Left lung (tissue), 10 donors: ENCODE results near the gene PARD6B. TPM values are rescaled to one million over a fixed set of nuclear protein-coding genes. Genes with fewer than 3 reads are reported as not detected.
"Not testable (repeated sequence)": the region's sequence is repeated elsewhere in the genome, so short reads cannot be mapped to it uniquely, and the experiment has no call there.

Experiments used
- ATAC-seq: fragments of 200-7000 bp; cut with Tn5 transposase; one replicate; pipeline ENCODE4 v1.9.1; 2020; ENCODE audit warnings: moderate library complexity
- DNase-seq, 4 donors: peaks; one replicate each; pipeline ENCODE4 v3.0.0-alpha.2; 2013 to 2020
- H3K27ac ChIP-seq, 2 donors: fragments of 200-600 bp; sonication (generic) in 1 of 2; one replicate each; pipeline versions ENCODE4 v1.5.0 to v1.8.0; 2020 to 2021
- H3K27me3 ChIP-seq, 2 donors: fragments of 200-600 bp; sonication (generic) in 1 of 2; one replicate each; pipeline versions ENCODE4 v1.5.0 to v1.8.0; 2020 to 2021
- H3K36me3 ChIP-seq, 2 donors: fragments of 200-600 bp; sonication (generic) in 1 of 2; one replicate each; pipeline versions ENCODE4 v1.5.0 to v1.8.0; 2020 to 2021
- H3K4me1 ChIP-seq, 2 donors: fragments of 200-600 bp; one replicate each; pipeline ENCODE4 v1.8.0; 2021
- H3K4me3 ChIP-seq, 2 donors: fragments of 200-600 bp; sonication (generic) in 1 of 2; one replicate each; pipeline versions ENCODE4 v1.5.0 to v1.8.0; 2020 to 2021; ENCODE audit warnings: mild to moderate bottlenecking in 1 of 2
- H3K9me3 ChIP-seq, 2 donors: fragments of 200-600 bp; sonication (generic) in 1 of 2; one replicate each; pipeline versions ENCODE4 v1.5.0 to v1.8.0; 2020 to 2021
- intact Hi-C, 2 donors: fragments of 100-400 bp; cut with DNase I; formaldehyde crosslinking; loops; one replicate each; pipeline versions ENCODE4 v1.11.2 to v1.14.2; 2022
- polyA plus RNA-seq, 6 donors: library from polyadenylated mRNA; unstranded; fragments of 120-200 nt; gene quantifications; one replicate each; pipeline ENCODE4 v1.2.1, GENCODE V29; 2013; ENCODE audit not compliant: insufficient read length in 6 of 6
- total RNA-seq, 2 donors: library from RNA; stranded (reverse); fragmentation: NEBNext Ultra II Directional; extraction: Animal tissue kit (Norgen Biotek cat#: 25700); gene quantifications; one replicate each; pipeline ENCODE4 v1.2.1, GENCODE V29; 2021
- TF ChIP-seq, protein P1 (sequence below), 2 donors: fragments of 200-600 bp; sonication (generic) in 1 of 2; IDR thresholded peaks; one replicate each; pipeline versions ENCODE4 v1.5.0 to v1.8.0; 2021; ENCODE audit warnings: antibody characterized with exemption in 2 of 2
- donor health status: DM: no; HTN: yes; CAD: no.
- donor health status: DM: no; HTN: no; CAD: no.

The PARD6B gene
- total and polyA plus RNA-seq, 8 donors = 5.1 to 37.3 (median 7.5) TPM

DNA sequence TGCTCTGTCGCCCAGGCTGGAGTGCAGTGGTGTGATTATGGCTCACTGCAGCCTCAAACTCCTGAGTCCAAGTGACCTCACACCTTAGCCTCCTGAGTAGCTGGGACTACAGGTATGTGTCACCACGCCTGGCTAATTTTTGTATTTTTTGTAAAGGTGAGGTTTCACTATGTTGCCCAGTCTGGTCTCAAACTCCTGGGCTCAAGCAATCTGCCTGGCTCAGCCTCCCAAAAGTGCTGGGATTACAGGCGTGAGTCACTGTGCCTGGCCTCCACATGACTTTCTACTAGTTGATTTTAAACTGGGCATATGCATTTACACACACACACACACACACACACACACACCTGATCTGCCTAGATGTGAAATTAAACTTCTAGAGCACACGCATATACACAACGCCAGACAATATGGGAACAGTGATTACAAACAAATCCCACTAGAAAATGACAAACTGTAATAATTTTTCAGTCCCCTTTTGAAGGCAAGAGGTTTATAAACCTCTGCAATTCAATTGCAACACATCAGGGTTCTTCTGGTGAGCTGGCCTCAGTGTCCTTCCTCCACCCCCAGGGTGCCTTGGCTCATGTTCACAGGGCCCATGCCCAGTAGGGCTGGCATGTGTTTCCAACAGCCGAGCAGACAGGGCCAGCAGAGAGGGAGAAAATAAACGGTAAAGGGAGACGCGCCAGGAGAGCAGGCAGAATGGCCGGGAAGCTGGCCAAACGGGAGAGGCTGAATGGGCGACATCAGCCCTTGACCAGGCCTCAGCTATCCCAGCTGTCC, 31.2 kb downstream of the PARD6B start:
- TF ChIP-seq, protein P1, sequence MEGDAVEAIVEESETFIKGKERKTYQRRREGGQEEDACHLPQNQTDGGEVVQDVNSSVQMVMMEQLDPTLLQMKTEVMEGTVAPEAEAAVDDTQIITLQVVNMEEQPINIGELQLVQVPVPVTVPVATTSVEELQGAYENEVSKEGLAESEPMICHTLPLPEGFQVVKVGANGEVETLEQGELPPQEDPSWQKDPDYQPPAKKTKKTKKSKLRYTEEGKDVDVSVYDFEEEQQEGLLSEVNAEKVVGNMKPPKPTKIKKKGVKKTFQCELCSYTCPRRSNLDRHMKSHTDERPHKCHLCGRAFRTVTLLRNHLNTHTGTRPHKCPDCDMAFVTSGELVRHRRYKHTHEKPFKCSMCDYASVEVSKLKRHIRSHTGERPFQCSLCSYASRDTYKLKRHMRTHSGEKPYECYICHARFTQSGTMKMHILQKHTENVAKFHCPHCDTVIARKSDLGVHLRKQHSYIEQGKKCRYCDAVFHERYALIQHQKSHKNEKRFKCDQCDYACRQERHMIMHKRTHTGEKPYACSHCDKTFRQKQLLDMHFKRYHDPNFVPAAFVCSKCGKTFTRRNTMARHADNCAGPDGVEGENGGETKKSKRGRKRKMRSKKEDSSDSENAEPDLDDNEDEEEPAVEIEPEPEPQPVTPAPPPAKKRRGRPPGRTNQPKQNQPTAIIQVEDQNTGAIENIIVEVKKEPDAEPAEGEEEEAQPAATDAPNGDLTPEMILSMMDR (IDR thresholded peaks at IDR 0.05) = no peak
- Histone ChIP-seq H3K27me3 (no peaks in the 10 kb centered on the region), H3K4me3 (no peak overlapping the region), H3K4me1 (peaks cover 0 to 6% of the 10 kb centered on the region in 2 donors), H3K9me3 (no peaks in the 10 kb centered on the region), H3K36me3 (no peaks in the 10 kb centered on the region), H3K27ac (peak overlapping the region; percentile 78 to 79)
- ATAC-seq (peak; percentile 67), DNase-seq (peak in 2 of 4 donors; percentile 48 to 71)
- intact Hi-C loops = no loop called here

DNA sequence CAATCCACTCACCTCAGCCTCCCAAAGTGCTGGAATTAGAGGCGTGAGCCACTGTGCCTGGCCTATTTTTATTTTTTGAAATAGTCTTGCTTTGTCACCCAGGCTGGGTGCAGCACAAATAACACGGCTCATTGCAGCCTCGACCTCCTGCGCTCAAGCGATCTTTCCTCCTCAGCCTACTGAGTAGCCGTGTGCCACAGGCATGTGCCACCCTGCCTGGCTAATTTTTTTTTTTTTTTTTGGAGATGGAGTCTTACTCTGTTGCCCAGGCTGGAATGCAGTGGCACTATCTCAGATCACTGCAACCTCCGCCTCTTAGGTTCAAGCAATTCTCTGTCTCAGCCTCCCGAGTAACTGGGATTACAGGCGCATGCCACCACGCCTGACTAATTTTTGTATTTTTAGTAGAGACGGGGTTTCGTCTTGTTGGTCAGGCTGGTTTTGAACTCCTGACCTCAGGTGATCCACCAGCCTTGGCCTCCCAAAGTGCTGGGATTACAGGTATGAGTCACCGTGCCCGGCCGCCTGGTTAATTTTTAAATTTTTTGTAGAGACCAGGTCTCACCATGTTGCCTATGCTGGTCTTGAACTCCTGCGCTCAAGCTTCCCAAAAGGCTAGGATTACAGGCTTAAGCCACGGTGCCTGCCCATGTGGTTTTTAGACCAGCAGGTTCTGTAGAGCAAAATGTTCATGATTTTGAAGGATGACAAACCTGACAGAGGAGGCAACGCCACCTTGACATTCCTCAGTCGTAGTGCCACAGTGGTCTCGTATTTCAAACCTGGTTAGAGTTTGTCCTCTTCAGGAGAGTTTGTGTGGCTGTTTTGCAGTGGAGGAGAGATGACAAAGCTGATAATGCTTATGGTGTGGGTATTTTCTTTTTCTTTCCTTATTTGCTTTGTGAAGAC, 32.4 kb downstream of the PARD6B start:
- H3K9me3 ChIP-seq, H3K36me3 ChIP-seq, H3K27me3 ChIP-seq, H3K4me1 ChIP-seq, DNase-seq, H3K4me3 ChIP-seq, ATAC-seq, intact Hi-C loops: not testable (repeated sequence)
- H3K27ac ChIP-seq = peak overlapping the region; percentile 78 to 79

DNA sequence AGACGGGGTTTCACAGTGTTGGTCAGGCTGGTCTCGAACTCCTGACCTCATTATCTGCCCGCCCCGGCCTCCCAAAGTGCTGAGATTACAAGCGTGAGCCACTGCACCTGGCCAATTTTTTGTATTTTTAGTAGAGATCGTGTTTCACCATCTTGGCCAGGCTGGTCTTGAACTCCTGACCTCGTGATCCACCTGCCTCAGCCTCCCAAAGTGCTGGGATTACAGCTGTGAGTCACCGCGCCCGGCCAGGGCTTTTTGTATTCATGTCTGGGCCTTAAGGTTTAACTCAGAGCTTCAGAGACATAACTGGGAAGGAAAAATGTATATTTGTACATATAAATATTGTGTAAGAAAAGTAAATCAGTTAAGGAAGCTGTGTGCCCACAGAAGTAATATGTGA, 33.9 kb downstream of the PARD6B start:
- intact Hi-C loops, ATAC-seq, DNase-seq, H3K4me1 ChIP-seq, H3K27ac ChIP-seq, H3K27me3 ChIP-seq, H3K4me3 ChIP-seq, H3K9me3 ChIP-seq, H3K36me3 ChIP-seq: not testable (repeated sequence)

DNA sequence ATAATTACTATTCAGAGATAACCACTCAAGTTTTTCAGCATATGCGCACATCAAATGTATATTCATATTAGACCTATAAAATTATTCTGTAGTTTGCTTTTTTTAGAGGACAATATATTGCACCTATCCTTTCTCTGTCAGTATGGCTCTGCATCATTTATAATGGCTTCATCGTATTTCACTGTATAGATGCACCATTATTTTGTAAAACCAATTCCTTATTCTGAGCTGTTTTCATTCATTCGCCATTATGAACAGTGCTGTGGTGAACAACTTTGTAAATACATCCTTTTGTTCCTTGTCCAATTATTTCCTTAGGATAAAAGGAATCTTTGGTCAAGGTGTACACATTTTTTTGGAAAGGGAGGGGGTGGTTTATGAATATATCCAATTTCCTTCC, 34.3 kb downstream of the PARD6B start:
- H3K4me1 ChIP-seq = peaks cover 0 to 6% of the 10 kb centered on the region in 2 donors
- TF ChIP-seq, protein P1 (IDR thresholded peaks at IDR 0.05) = no peak
- ATAC-seq (no peak), DNase-seq (no peak)
- intact Hi-C loops = no loop called here
- no peak overlapping the region for H3K4me3 ChIP-seq
- no peaks in the 10 kb centered on the region for H3K9me3 ChIP-seq
- H3K27ac ChIP-seq = no peak overlapping the region
- H3K27me3 ChIP-seq = no peaks in the 10 kb centered on the region
- no peaks in the 10 kb centered on the region for H3K36me3 ChIP-seq

DNA sequence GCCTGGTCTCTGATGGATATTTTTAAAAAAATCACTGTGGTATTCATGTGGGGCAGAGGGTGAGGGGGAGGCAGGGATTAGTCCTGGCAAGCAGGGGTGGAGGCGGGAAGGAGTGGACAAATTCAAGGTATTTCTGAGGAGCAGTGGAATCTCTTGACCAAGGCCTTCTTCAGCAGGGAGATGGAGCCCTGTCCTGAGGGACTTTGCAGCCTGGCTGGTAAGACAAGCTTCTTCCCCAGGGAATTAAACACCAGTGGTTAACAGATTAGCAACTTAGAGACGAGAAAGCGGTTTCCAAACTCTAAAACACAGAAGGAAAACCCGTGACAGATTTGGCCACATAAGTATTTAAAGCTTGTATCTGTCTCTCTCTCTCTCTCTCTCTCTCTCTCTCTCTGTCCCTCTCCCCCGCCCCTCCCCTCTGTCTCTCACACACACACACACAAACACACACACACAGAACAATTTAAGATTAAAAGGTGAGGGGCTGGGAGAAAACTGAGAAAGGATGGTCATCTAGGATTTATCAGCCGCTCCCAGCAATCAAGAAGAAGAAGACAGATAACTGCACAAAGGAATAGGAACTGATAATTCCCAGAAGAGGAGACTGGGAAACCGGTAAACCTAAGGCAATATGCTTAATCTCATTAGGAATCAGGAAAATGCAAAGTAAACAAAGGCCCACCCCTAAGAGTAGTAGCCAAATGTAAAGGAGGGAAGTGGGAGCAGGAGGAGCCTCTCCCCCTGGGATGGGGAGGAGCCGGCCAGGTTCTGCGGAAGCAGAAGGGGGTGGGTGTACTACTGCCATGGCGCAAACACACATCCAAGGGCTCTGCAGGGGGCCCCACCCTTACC, 35.8 kb downstream of the PARD6B start:
- ATAC-seq = peak; percentile 23
- H3K4me3 ChIP-seq, intact Hi-C loops, H3K4me1 ChIP-seq, H3K27me3 ChIP-seq, H3K36me3 ChIP-seq, H3K9me3 ChIP-seq, DNase-seq, H3K27ac ChIP-seq: not testable (repeated sequence)

DNA sequence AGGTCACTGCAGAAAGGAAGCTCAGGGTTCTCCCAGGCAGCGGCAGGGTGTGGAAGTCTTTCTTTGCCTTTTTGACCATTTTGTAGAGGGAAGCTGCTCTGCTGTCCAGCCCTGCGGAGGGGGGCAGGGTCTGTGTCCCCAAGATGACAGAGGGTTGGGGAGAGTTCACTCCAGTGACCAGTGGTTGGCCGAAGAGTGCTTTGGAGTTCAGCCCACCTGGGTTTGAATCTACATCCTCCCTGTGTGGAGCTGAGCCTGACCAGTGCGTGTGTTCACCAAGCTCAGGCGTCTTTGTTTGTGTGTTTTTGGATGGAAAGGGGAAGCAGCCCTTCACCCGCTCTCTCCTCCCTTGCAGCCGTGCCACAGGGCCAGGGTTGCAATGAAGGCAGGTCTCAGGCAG, 37.6 kb downstream of the PARD6B start:
- H3K4me3 ChIP-seq, ATAC-seq, DNase-seq, intact Hi-C loops, H3K4me1 ChIP-seq, H3K9me3 ChIP-seq, H3K27ac ChIP-seq, H3K36me3 ChIP-seq, H3K27me3 ChIP-seq: not testable (repeated sequence)

DNA sequence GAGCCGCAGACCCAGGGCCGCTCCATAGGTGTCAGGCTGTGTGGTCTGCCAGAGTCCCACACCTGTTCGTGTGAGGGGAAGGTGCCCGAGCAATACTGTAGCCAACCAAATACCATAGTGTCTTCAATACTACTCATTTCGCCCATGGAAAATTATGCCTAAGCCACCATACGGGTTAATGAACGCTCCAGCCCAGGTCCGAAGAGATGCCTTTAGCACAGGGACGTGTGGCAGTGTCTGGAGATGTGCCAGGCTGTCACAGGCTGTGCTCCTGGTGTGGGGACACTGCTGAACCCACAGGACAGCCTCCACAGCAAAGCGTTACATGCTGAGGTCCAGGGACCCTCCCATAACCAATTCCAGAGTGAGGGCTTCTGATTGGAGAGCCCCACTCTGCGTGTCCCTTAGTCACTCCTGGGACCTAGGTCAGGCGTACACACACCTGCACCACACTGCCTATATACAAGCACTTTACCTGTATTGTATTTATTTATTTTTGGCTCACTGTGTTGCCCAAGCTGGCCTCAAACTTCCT, 38.2 kb downstream of the PARD6B start:
- not testable (repeated sequence) for H3K4me1 ChIP-seq, DNase-seq, ATAC-seq

DNA sequence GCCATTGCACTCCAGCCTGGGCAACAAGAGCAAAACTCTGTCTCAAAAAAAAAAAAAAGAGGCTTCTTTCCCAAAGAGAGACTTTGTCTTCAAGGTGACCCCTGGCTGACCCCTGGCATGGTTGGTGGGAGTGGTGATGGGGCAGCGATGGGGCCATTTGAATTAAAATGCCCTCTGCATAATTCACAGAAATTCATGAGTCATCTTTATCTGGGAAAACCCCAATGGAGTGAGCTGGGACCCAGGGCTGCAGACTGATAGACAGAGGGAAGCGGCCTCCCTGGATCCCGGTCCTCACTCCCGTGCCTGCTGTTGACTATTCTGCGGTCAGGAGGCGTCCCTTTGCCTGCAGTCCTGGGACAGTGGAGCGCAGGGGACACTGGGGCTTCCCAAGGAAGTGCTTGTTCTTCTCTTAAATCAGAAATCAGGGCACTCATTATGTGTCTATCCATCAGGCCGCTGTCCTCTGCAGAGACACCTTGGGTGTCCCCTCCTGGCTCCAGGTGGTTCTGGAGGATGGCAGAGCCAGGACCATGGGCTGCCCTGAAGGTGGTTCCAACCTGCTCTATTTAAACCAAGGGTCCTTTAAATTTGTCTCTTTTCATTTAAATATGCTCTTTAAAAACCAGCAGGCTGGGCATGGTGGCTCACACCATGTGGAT, 40.2 kb downstream of the PARD6B start:
- H3K4me1 ChIP-seq, H3K27ac ChIP-seq, H3K9me3 ChIP-seq, H3K4me3 ChIP-seq, H3K36me3 ChIP-seq, DNase-seq, H3K27me3 ChIP-seq, intact Hi-C loops: not testable (repeated sequence)
- ATAC-seq = peak; percentile 23

More for the DNA sequence above, 38.2 kb downstream of the PARD6B start:
- H3K9me3 ChIP-seq, H3K27ac ChIP-seq, H3K36me3 ChIP-seq, intact Hi-C loops, H3K27me3 ChIP-seq, H3K4me3 ChIP-seq: not testable (repeated sequence)
